GM12864 (cell line): ENCODE results near the gene RPS3A.

ENCODE experiments used
- DNase-seq: peaks from one replicate; pipeline ENCODE4 v3.0.0-alpha.2; 2011; ENCODE audit warnings: low read depth
- H3K4me3 ChIP-seq: 2 replicates; pipeline ENCODE4 v1.5.1; 2011; ENCODE audit warnings: mild to moderate bottlenecking, low read depth, low read length, control low read depth
- CTCF ChIP-seq: IDR thresholded peaks from 2 replicates; pipeline ENCODE4 v1.5.1; 2011; ENCODE audit warnings: low read depth, mild to moderate bottlenecking, moderate library complexity, low read length, control low read depth, inconsistent platforms; ENCODE audit errors: missing control alignments

The RPS3A gene

GRCh38 chr4:151139814-151140213, 40.4 kb downstream of the RPS3A start:
- DNase-seq = no peak
- no peak for TF ChIP-seq CTCF

GRCh38 chr4:151142758-151143157, 43.3 kb downstream of the RPS3A start:
- no peak overlapping the region for H3K4me3 ChIP-seq
- no peak for TF ChIP-seq CTCF
- DNase-seq = no peak

More at GRCh38 chr4:151139814-151140213, 40.4 kb downstream of the RPS3A start:
- H3K4me3 ChIP-seq = no peak overlapping the region

GRCh38 chr4:151143162-151143561, 43.7 kb downstream of the RPS3A start:
- TF ChIP-seq CTCF = no peak
- no peak overlapping the region for H3K4me3 ChIP-seq
- no peak for DNase-seq

- no peak overlapping the region for H3K4me3 ChIP-seq
- no peak for DNase-seq
- TF ChIP-seq CTCF = no peak
These were observed 44.4 kb downstream of the RPS3A start for GRCh38 chr4:151143811-151144210.

- no peak for DNase-seq
- H3K4me3 ChIP-seq = no peak overlapping the region
- TF ChIP-seq CTCF = no peak
These were observed 45.1 kb downstream of the RPS3A start for GRCh38 chr4:151144329-151145072.

- no peak for TF ChIP-seq CTCF
- no peak overlapping the region for H3K4me3 ChIP-seq
- no peak for DNase-seq
These were observed 47.6 kb downstream of the RPS3A start for GRCh38 chr4:151147000-151147399.

GRCh38 chr4:151148261-151148660, 48.8 kb downstream of the RPS3A start:
- H3K4me3 ChIP-seq = no peak overlapping the region
- no peak for DNase-seq
- no peak for TF ChIP-seq CTCF
